Measurements from ENCODE around the gene ABCB9.

- TF ChIP-seq, protein P1, sequence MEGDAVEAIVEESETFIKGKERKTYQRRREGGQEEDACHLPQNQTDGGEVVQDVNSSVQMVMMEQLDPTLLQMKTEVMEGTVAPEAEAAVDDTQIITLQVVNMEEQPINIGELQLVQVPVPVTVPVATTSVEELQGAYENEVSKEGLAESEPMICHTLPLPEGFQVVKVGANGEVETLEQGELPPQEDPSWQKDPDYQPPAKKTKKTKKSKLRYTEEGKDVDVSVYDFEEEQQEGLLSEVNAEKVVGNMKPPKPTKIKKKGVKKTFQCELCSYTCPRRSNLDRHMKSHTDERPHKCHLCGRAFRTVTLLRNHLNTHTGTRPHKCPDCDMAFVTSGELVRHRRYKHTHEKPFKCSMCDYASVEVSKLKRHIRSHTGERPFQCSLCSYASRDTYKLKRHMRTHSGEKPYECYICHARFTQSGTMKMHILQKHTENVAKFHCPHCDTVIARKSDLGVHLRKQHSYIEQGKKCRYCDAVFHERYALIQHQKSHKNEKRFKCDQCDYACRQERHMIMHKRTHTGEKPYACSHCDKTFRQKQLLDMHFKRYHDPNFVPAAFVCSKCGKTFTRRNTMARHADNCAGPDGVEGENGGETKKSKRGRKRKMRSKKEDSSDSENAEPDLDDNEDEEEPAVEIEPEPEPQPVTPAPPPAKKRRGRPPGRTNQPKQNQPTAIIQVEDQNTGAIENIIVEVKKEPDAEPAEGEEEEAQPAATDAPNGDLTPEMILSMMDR (IDR thresholded peaks at IDR 0.05): no peak
- TF ChIP-seq POLR2A (IDR thresholded peaks at IDR 0.05): no peak
Measured at GRCh38 chr12:122969676-122970075, 3.4 kb upstream of the ABCB9 start.

Measured in right lobe of liver (tissue), 4 donors.